GM21528 (cell line): ENCODE results near the gene ABHD6.
"Not testable (repeated sequence)": the region's sequence is repeated elsewhere in the genome, so short reads cannot be mapped to it uniquely, and the experiment has no call there.

Source experiments
- ATAC-seq: cut with Tn5 transposase; IDR thresholded peaks from one replicate; pipeline ENCODE4 v1.9.1; 2021; ENCODE audit warnings: mild to moderate bottlenecking, moderate library complexity; ENCODE audit not compliant: unreplicated experiment, low FRiP score

The ABHD6 gene

GRCh38 chr3:58207954-58208353, 29.6 kb upstream of the ABHD6 start:
- ATAC-seq = no peak

GRCh38 chr3:58209933-58210332, 27.7 kb upstream of the ABHD6 start:
- ATAC-seq = no peak

DNA sequence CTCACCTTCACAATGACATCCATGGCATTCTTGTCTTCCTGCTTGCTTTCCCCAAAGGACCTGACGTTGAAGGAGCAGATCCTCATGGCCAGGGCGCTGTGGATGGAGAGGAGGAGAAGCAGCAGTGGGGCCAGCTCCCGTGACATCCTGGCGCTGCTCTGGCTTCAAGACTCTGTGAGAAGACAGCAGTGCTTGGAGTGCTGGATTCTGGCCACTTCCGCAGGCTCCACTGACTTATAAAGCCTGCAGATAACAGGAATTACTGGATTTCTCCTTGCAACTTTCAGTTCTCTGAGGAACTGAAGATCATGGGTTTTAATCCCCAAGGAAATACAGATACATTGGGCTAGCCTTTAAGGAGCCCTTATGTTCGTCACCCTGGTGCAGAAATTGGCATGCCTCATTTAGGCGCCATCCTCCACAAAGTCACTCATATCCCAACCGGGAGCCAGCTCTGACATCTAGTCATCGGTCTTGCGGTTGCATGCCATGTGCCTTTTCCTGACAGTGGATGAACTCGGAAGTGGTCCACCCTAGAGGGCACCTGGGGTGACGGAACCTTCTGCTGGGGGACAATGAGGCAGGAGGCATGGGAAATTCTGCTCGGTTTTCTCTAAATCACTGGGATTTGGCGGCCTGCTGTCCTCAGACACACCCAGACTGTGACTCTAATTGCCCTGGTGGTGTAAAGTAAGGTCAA, 26.7 kb upstream of the ABHD6 start, which contains the start of gene DNASE1L3:
Gene DNASE1L3 (minus strand): TSS at position 212 of the 700 bp plus-strand sequence. CDS start 66 bp downstream, at position 146.
- no peak for ATAC-seq

DNA sequence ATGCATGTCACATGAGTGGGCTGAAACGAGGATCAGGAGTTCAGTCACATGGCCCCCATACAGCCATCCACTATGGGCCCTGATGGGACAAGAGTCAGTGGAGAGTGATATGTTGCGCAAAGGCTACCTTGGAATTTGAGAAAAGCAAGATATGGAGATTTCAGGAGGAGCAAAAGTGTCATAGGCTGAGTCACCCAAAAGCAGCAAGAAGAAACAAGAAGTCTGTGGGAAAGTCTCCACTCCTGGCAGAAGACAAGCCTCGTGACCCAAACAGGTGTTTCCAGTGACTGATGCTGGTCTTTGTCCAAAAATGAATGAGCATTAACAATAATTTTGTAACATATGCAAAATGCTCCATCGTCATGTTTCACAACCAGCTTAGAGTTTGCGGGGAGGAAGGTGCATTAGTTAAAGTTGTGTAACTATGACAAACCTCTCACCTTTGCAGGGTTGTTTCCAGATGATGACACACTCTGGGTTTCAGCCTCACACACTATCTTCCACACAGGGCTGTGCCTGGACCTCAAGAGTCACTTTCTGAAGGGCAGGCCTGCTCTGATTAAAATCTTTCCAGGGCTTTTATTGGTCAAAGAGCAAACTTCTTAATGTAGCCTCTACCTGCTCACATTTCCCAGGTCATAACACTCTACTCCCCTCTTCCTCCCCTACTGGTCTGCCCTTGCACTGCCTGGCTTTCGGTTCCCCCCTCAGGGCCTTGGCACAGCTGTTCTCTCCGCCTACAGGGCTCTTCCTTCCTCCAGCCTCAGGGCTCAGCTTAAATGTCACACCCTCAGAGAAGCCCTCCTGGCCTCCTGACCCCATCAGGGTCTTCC, 22.9 kb upstream of the ABHD6 start:
- peak; percentile 83 for ATAC-seq

DNA sequence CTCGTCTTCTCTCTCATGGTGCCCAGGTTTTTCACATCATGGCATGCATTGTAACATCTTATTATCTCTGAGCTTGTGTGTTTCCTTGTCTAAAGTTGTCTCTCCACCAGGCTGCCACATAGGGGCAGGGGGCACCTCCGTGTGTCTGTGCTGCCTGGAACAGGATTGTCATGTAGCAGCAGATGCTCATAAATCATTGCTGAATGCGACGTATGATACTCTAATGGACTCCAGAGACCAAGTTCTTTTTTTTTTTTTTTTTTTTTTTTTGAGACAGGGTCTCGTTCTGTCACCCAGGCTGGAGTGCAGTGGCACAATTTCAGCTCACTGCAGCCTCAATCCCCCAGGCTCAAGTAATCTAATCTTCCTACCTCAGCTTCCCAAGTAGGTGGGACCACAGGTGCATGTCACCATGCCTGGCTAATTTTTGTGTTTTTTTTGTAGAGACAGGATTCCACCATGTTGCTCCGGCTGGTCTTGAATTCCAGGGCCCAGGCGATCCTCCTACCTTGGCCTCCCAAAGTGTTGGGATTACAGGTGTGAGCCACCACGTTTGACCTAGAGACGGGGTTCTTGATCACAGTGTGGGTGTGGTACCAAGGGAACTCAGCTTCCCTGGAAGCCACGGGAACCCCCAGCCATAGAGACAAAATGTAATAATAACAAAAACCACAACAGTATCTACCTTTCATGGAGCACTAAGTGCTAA, 22.1 kb upstream of the ABHD6 start:
- peak; percentile 6 for ATAC-seq

- ATAC-seq = no peak
Observed at GRCh38 chr3:58216496-58217195, 20.9 kb upstream of the ABHD6 start.

DNA sequence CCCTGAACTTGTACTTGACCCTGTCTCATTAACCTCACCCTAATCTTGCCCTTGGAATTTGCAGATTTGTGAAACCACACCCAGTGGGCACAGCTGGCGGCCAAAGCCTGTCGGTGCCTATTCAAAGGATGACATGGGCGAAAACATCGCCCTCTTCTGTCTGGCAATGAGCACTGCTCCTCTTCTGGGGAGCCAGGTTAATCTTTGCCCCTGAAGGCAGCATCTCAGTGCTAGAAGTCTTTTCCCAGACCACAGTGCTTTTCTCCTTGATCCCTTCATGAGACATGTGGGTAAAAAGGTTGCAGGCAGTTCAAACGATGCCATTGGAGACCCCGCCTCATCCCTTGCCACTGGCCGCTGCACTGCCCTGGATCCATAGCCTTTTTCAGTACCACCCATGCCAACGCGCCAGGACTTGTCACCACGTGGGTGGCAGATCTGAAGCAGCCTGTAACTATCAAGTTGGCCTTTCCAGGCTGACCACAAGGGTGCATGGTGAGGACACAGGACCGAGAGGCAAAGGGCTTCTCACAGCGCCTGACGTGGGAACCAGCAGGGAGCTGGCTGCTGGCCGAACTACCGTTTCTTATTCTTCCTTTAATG, 20.3 kb upstream of the ABHD6 start:
- ATAC-seq = no peak

- ATAC-seq = no peak
Observed at GRCh38 chr3:58218904-58219303, 18.7 kb upstream of the ABHD6 start.

DNA sequence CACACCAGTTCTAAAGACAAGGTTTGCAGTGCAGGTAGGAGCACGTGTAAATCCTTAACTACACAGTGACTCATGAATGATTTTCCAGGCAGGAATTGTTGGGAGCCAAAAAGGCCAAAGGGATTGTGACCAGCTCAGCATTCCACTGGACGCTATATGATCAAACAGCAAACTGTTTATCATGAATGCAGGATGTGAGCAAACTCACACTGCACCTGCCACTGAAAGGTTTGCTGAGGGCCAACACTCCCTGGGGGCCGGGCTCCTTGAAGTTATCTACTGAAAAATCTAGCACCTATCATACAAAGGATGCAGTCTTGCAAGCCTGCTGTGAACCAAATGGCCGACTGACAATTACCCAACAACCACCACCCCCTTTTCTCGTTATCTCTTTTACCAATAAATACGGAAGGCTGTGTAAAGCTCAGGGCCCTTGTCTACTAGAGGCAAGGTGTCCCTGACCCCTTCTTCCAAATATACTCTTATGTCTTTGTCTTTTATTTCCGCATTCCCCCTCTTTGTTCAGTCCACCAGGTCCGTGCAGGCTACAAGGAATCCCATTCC, 15.3 kb upstream of the ABHD6 start:
- no peak for ATAC-seq

GRCh38 chr3:58223855-58224254, 13.7 kb upstream of the ABHD6 start:
- ATAC-seq = no peak

DNA sequence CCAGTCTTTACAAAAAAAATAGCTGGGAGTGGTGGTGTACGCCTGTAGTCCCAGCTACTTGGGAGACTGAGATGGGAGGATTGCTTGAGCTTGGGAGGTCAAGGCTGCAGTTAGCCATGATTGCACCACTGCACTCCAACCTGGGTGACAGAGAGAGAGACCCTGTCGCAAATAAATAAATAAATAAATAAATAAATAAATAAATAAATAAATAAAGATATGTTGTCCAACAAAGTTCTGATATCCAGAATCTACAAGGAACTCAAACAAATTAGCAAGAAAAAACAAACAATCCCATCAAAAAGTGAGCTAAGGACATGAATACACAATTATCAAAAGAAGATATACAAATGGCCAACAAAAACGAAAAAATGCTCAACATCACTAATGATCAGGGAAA, 9.7 kb upstream of the ABHD6 start:
- ATAC-seq = not testable (repeated sequence)

GRCh38 chr3:58230876-58231552, 6.6 kb upstream of the ABHD6 start:
- no peak for ATAC-seq

GRCh38 chr3:58231666-58232065, 5.9 kb upstream of the ABHD6 start:
- no peak for ATAC-seq

- no peak for ATAC-seq
Observed at GRCh38 chr3:58234516-58234931, 3.1 kb upstream of the ABHD6 start.

DNA sequence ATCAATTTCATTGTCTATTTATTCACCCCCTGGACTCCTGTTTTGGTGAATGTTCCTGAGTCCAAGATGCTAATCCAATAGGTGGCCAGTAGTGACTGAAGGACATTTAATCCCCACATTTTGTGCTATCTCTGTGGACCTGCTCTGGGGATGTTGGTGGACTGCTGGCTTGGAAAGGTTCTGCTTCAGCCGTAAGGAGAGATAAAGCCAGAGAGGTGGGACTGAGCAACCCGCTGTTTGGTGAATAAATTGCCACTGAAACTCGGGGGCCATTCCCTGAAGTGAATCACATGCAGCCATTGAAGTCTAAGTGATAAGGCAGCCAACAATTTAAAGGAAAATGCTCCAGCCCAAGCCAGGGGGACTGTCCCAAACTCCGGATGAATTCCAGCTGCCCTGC, 1.6 kb upstream of the ABHD6 start:
- no peak for ATAC-seq

GRCh38 chr3:58236527-58237237, 910 bp upstream of the ABHD6 start:
- ATAC-seq = no peak

- ATAC-seq = peak; percentile 48
Observed at GRCh38 chr3:58237941-58238681, 519 bp downstream of the ABHD6 start.

- ATAC-seq = no peak
Observed at GRCh38 chr3:58238830-58239229, 1.2 kb downstream of the ABHD6 start.
